Measurements from ENCODE around the gene MAS1L. TPM values are rescaled to one million over a fixed set of nuclear protein-coding genes. Genes with fewer than 3 reads are reported as not detected.

MAS1L gene
- total RNA-seq, 4 donors from 2014 or later: not detected

DNA sequence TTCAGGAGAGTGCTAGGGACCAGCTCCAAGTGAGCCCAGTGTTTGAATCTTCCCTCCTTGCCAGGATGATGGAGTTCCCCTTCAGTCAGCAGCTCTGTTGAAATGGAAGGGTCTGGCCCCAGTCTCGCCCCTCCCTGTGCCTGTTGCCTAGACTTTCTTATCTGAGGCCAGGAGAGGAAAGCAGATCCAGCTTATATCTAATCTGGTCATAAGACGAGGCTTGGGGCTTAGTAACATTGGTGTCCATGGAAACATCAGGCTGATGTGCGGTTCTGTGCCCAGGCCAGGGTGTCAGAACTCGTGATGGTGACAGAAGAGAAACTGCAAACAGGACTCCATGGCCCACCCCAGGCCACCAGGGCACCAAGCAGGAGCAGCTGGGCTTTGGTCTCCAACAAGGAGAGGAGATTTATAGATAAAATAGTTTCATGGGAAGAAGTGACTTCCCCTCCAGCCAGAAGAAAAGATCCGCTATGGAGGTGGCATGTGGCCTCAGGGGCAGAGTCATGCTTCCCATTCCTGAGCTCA, 9.8 kb downstream of the MAS1L start:
- TF ChIP-seq, protein P1, sequence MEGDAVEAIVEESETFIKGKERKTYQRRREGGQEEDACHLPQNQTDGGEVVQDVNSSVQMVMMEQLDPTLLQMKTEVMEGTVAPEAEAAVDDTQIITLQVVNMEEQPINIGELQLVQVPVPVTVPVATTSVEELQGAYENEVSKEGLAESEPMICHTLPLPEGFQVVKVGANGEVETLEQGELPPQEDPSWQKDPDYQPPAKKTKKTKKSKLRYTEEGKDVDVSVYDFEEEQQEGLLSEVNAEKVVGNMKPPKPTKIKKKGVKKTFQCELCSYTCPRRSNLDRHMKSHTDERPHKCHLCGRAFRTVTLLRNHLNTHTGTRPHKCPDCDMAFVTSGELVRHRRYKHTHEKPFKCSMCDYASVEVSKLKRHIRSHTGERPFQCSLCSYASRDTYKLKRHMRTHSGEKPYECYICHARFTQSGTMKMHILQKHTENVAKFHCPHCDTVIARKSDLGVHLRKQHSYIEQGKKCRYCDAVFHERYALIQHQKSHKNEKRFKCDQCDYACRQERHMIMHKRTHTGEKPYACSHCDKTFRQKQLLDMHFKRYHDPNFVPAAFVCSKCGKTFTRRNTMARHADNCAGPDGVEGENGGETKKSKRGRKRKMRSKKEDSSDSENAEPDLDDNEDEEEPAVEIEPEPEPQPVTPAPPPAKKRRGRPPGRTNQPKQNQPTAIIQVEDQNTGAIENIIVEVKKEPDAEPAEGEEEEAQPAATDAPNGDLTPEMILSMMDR (IDR thresholded peaks at IDR 0.05): no peak
- DNase-seq (ENCODE audit: low spot score) (no peak), ATAC-seq (ENCODE audit: low FRiP score) (no peak)

- DNase-seq (ENCODE audit: low spot score): no peak
- ATAC-seq (ENCODE audit: low FRiP score): no peak
- TF ChIP-seq, protein P1 (IDR thresholded peaks at IDR 0.05): no peak
These were observed 12.8 kb downstream of the MAS1L start for GRCh38 chr6:29474996-29475395.

DNA sequence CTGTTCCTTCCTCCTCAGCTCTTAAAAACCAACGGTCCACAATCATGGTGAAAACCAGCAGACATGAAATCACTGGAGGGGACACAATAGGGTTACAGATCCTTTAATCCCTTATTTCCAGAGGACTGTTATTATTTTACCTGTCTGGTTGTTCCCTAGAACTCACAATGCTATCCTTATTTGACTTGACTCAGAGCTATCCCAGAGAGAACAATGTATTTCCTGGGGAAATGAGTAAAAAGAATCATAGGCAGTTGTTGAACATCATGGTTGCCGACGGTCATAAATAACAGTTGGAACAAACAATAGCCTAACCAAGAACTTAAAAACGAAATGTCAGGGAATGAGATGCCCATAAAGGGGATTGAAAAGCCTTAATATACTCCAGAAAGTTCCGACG, 21.5 kb downstream of the MAS1L start:
- ATAC-seq (ENCODE audit: low FRiP score): no peak
- no peak for DNase-seq (ENCODE audit: low spot score)
- TF ChIP-seq, protein P1 (IDR thresholded peaks at IDR 0.05): no peak

DNA sequence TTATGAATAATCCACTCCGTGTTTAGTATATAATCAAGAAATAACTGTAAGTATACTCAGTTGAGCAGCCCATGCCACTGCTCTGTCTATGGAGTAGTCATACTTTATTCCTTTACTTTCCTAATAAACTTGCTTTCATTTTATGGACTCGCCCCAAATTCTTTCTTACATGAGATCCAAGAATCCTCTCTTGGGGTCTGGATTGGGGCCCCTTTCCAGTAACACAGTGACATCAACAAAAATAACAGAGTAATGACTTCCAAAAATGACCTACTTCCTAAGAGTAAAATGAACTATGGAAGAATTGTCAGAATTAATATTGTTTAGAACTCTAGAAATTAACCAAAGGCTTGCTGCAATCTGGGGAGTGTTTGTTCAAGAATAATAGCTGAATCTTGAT, 22.0 kb downstream of the MAS1L start:
- ATAC-seq (ENCODE audit: low FRiP score) (no peak), DNase-seq (ENCODE audit: low spot score) (no peak)
- TF ChIP-seq, protein P1 (IDR thresholded peaks at IDR 0.05): no peak

- TF ChIP-seq, protein P1 (IDR thresholded peaks at IDR 0.05): no peak
- DNase-seq (ENCODE audit: low spot score): no peak
- ATAC-seq (ENCODE audit: low FRiP score): no peak
These were observed 22.5 kb downstream of the MAS1L start for GRCh38 chr6:29465279-29465678.

DNA sequence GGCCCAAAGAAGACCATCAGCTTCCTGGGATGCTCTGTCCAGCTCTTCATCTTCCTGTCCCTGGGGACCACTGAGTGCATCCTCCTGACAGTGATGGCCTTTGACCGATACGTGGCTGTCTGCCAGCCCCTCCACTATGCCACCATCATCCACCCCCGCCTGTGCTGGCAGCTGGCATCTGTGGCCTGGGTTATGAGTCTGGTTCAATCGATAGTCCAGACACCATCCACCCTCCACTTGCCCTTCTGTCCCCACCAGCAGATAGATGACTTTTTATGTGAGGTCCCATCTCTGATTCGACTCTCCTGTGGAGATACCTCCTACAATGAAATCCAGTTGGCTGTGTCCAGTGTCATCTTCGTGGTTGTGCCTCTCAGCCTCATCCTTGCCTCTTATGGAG, 25.7 kb downstream of the MAS1L start:
- no peak for DNase-seq (ENCODE audit: low spot score)
- TF ChIP-seq, protein P1 (IDR thresholded peaks at IDR 0.05): no peak
- no peak for ATAC-seq (ENCODE audit: low FRiP score)

GRCh38 chr6:29461021-29461814, 26.5 kb downstream of the MAS1L start:
- ATAC-seq (ENCODE audit: low FRiP score): no peak
- no peak for DNase-seq (ENCODE audit: low spot score)
- TF ChIP-seq, protein P1 (IDR thresholded peaks at IDR 0.05): no peak

Measured in omental fat pad (tissue), 4 donors.